ENCODE data around the gene TIE1.

- TF ChIP-seq EZH2 (IDR thresholded peaks at IDR 0.05) (no peak), POLR2AphosphoS5 (IDR thresholded peaks at IDR 0.05; ENCODE audit: borderline replicate concordance, low read depth, low read length) (no peak), FOXP2 (optimal IDR thresholded peaks at IDR 0.05; ENCODE audit: control extremely low read depth, extremely low read length, insufficient read depth) (no peak)
Measured at GRCh38 chr1:43368646-43369020, 67.9 kb downstream of the TIE1 start.
